H1 (cell line): ENCODE data around the gene ZNF525. TPM values are rescaled to one million over a fixed set of nuclear protein-coding genes. Genes with fewer than 3 reads are reported as not detected.

ENCODE experiments used
- CTCF ChIA-PET: fragments of 300-600 bp; sonication (Branson Sonifier 250); formaldehyde crosslinking; loops from one replicate; lab custom pipeline; 2021; ENCODE audit not compliant: partially characterized antibody; lab: Charles Lee
- POLR2A ChIA-PET: fragments of 300-600 bp; sonication (Branson Sonifier 250); formaldehyde crosslinking; loops from one replicate; lab custom pipeline; 2021; ENCODE audit warnings: inconsistent platforms; ENCODE audit not compliant: partially characterized antibody; lab: Charles Lee
- DNase-seq, 2 experiments: peaks; one replicate each; pipeline versions ENCODE4 v3.0.0 to v3.0.0-alpha.2; 2010 to 2022; ENCODE audit warnings: low spot score in 2 of 2, low read depth in 1 of 2, mixed read lengths in 1 of 2
- FAIRE-seq: peaks from 2 replicates; lab custom pipeline; 2011; peaks lifted over from hg19 to GRCh38; lab: Jason Lieb, UNC
- H2AFZ ChIP-seq: 2 replicates; pipeline ENCODE4 v1.8.1; 2012; ENCODE audit warnings: low read length, inconsistent platforms
- H2AK5ac ChIP-seq: 2 replicates; pipeline ENCODE4 v1.6.1; 2013; ENCODE audit warnings: low read depth, low read length
- H2BK120ac ChIP-seq: replicated peaks from 2 replicates; pipeline ENCODE3; 2013; ENCODE audit warnings: low read depth, low read length, inconsistent platforms
- H2BK12ac ChIP-seq: 2 replicates; pipeline ENCODE4 v1.6.1; 2013; ENCODE audit warnings: low read depth, low read length
- H2BK15ac ChIP-seq: 2 replicates; pipeline ENCODE4 v1.6.1; 2013; ENCODE audit warnings: low read length
- H2BK20ac ChIP-seq: 2 replicates; pipeline ENCODE4 v1.6.1; 2013; ENCODE audit warnings: low read length
- H2BK5ac ChIP-seq: 2 replicates; pipeline ENCODE4 v1.6.1; 2013; ENCODE audit warnings: low read depth, low read length
- H3K14ac ChIP-seq: 2 replicates; pipeline ENCODE4 v1.6.1; 2013; ENCODE audit warnings: inconsistent platforms; ENCODE audit not compliant: insufficient read length
- H3K18ac ChIP-seq: 2 replicates; pipeline ENCODE4 v1.6.1; 2013; ENCODE audit warnings: low read length; ENCODE audit errors: extremely low read depth
- H3K23ac ChIP-seq: 2 replicates; pipeline ENCODE4 v1.6.1; 2013; ENCODE audit warnings: inconsistent platforms; ENCODE audit not compliant: insufficient read length
- H3K23me2 ChIP-seq: 2 replicates; pipeline ENCODE4 v1.6.1; 2013; ENCODE audit warnings: low read depth, low read length
- H3K27ac ChIP-seq: 2 replicates; pipeline ENCODE4 v1.6.1; 2011; ENCODE audit warnings: low read depth, low read length, inconsistent platforms
- H3K27me3 ChIP-seq, 4 experiments: replicated peaks in 1 of 4; 1 replicate in 1 of 4; 2 replicates in 3 of 4; pipeline versions ENCODE4 v1.6.1 to v1.8.1; 2011 to 2013; ENCODE audit warnings: low read length in 3 of 4, mild to moderate bottlenecking in 3 of 4, inconsistent platforms in 2 of 4, mixed read lengths in 2 of 4, moderate library complexity in 1 of 4; ENCODE audit not compliant: control insufficient read depth in 3 of 4, insufficient read depth in 3 of 4; ENCODE audit errors: extremely low read depth in 1 of 4
- H3K36me3 ChIP-seq, 4 experiments: 2 replicates each; pipeline versions ENCODE4 v1.6.1 to v1.8.1; 2011 to 2013; ENCODE audit warnings: mild to moderate bottlenecking in 4 of 4, low read length in 3 of 4, moderate library complexity in 2 of 4, control low read depth in 1 of 4, inconsistent platforms in 1 of 4; ENCODE audit not compliant: insufficient read depth in 4 of 4, control insufficient read depth in 2 of 4
- H3K4ac ChIP-seq: replicated peaks from 2 replicates; pipeline ENCODE3; 2013; ENCODE audit warnings: low read length, low read depth, mixed read lengths, inconsistent platforms; ENCODE audit not compliant: insufficient read length
- H3K4me1 ChIP-seq, 4 experiments: replicated peaks in 1 of 4; 1 replicate in 1 of 4; 2 replicates in 3 of 4; pipeline versions ENCODE4 v1.6.1 to v1.8.1; 2011 to 2013; ENCODE audit warnings: low read length in 3 of 4, inconsistent platforms in 2 of 4, mixed read lengths in 1 of 4; ENCODE audit not compliant: insufficient read depth in 4 of 4, control insufficient read depth in 3 of 4
- H3K4me2 ChIP-seq, 2 experiments: 2 replicates each; pipeline versions ENCODE4 v1.6.1 to v1.8.1; 2011 to 2013; ENCODE audit warnings: low read depth in 2 of 2, low read length in 2 of 2, control low read depth in 1 of 2, inconsistent platforms in 1 of 2, mild to moderate bottlenecking in 1 of 2; ENCODE audit not compliant: insufficient read depth in 1 of 2
- H3K4me3 ChIP-seq, 4 experiments: fragments of 200-600, 300-600 bp in 1 of 4; sonication (generic), shearing (Covaris generic), sonication (Bioruptor Twin) in 1 of 4; 2 replicates each; pipeline versions ENCODE4 v1.5.1 to v1.8.1; 2011 to 2016; ENCODE audit warnings: low read length in 4 of 4, low read depth in 3 of 4, control low read depth in 2 of 4, inconsistent platforms in 2 of 4, mild to moderate bottlenecking in 2 of 4, mixed read lengths in 1 of 4, moderate library complexity in 1 of 4; ENCODE audit not compliant: insufficient read depth in 2 of 4; ENCODE audit errors: extremely low read depth in 1 of 4
- H3K56ac ChIP-seq: replicated peaks from 2 replicates; pipeline ENCODE3; 2013; ENCODE audit warnings: low read depth, mild to moderate bottlenecking, mixed read lengths, low read length, inconsistent platforms; ENCODE audit not compliant: insufficient read length
- H3K79me1 ChIP-seq: 2 replicates; pipeline ENCODE4 v1.6.1; 2013; ENCODE audit warnings: low read depth, low read length, control low read depth
- H3K79me2 ChIP-seq, 2 experiments: 2 replicates each; pipeline versions ENCODE4 v1.6.1 to v1.8.1; 2012 to 2013; ENCODE audit warnings: low read length in 2 of 2, mild to moderate bottlenecking in 2 of 2, inconsistent platforms in 1 of 2; ENCODE audit not compliant: insufficient read depth in 2 of 2, control insufficient read depth in 1 of 2
- H3K9ac ChIP-seq, 4 experiments: replicated peaks in 1 of 4; 1 replicate in 1 of 4; 2 replicates in 3 of 4; pipeline versions ENCODE4 v1.6.1 to v1.8.1; 2011 to 2013; ENCODE audit warnings: low read depth in 3 of 4, low read length in 3 of 4, control low read depth in 2 of 4, mild to moderate bottlenecking in 2 of 4, moderate library complexity in 2 of 4, inconsistent platforms in 1 of 4; ENCODE audit errors: extremely low read depth in 1 of 4
- H3K9me3 ChIP-seq, 2 experiments: 2 replicates each; pipeline versions ENCODE4 v1.6.1 to v1.8.1; 2012 to 2013; ENCODE audit warnings: mild to moderate bottlenecking in 2 of 2, moderate library complexity in 2 of 2, control low read depth in 1 of 2, inconsistent platforms in 1 of 2, low read depth in 1 of 2, low read length in 1 of 2, mixed read lengths in 1 of 2; ENCODE audit not compliant: insufficient read depth in 2 of 2
- H4K20me1 ChIP-seq, 2 experiments: replicated peaks in 1 of 2; 2 replicates each; pipeline versions ENCODE3 to v1.8.1; 2011 to 2013; ENCODE audit warnings: inconsistent platforms in 2 of 2, low read length in 2 of 2, mild to moderate bottlenecking in 1 of 2; ENCODE audit not compliant: insufficient read depth in 2 of 2, control insufficient read depth in 1 of 2
- H4K5ac ChIP-seq: 2 replicates; pipeline ENCODE4 v1.6.1; 2013; ENCODE audit warnings: low read length, low read depth, mixed read lengths, inconsistent platforms; ENCODE audit not compliant: insufficient read length
- H4K8ac ChIP-seq: 2 replicates; pipeline ENCODE4 v1.8.0; 2013; ENCODE audit warnings: mild to moderate bottlenecking, moderate library complexity, low read length, inconsistent platforms; ENCODE audit not compliant: insufficient read depth; ENCODE audit errors: extremely low read depth
- H4K91ac ChIP-seq: replicated peaks from 2 replicates; pipeline ENCODE3; 2013; ENCODE audit warnings: low read length, mixed read lengths, inconsistent platforms; ENCODE audit not compliant: insufficient read length
- ATF3 ChIP-seq: IDR thresholded peaks from 2 replicates; pipeline ENCODE4 v1.6.1; 2011; ENCODE audit warnings: low read depth, mild to moderate bottlenecking, low read length; ENCODE audit not compliant: insufficient read depth
- CBX5 ChIP-seq: fragments of 300-800, 300-1000 bp; sonication (generic); IDR thresholded peaks from 2 replicates; pipeline ENCODE4 v1.7.1; 2016; ENCODE audit warnings: antibody characterized with exemption, low read length, low read depth
- GTF2F1 ChIP-seq: IDR thresholded peaks from 2 replicates; pipeline ENCODE4 v1.6.1; 2012; ENCODE audit warnings: low read depth, low read length, improper control_type of control experiment, borderline replicate concordance
- KDM5A ChIP-seq: fragments of 200-600 bp; IDR thresholded peaks from 2 replicates; pipeline ENCODE4 v1.7.1; 2012; ENCODE audit warnings: mild to moderate bottlenecking, low read length, inconsistent platforms, mixed read lengths
- NRF1 ChIP-seq: IDR thresholded peaks from 2 replicates; pipeline ENCODE4 v1.6.1; 2011; ENCODE audit warnings: mild to moderate bottlenecking, low read depth, low read length, improper control_type of control experiment
- PHF8 ChIP-seq: fragments of 200-600 bp; sonication (generic); conservative IDR thresholded peaks from 2 replicates; pipeline ENCODE4 v1.7.1; 2012; ENCODE audit warnings: low read depth, mild to moderate bottlenecking, inconsistent platforms, low read length, moderate library complexity
- POU5F1 ChIP-seq: IDR thresholded peaks from 2 replicates; pipeline ENCODE4 v1.6.1; 2011; ENCODE audit warnings: low read depth, mild to moderate bottlenecking, low read length, moderate library complexity
- RNF2 ChIP-seq: fragments of 200-900, 300-1000 bp; sonication (generic); IDR thresholded peaks from 2 replicates; pipeline ENCODE4 v1.7.1; 2016; ENCODE audit warnings: borderline replicate concordance, low read depth, mild to moderate bottlenecking, antibody characterized with exemption, low read length; ENCODE audit not compliant: poor library complexity, severe bottlenecking; ENCODE audit errors: missing control alignments
- TAF1 ChIP-seq: IDR thresholded peaks from 2 replicates; pipeline ENCODE4 v1.6.1; 2011; ENCODE audit warnings: mild to moderate bottlenecking, low read depth, low read length
- WGBS, 2 experiments: shearing (Covaris generic) in 1 of 2; methylation state at CpG; one replicate each; pipeline versions ENCODE4 v1.1.6 to v1.1.7; 2013 to 2015; ENCODE audit warnings: low lambda C conversion rate in 2 of 2, mixed read lengths in 2 of 2, inconsistent platforms in 1 of 2, low coverage in 1 of 2, missing lambda C conversion rate in 1 of 2; ENCODE audit not compliant: insufficient replicate concordance in 2 of 2, insufficient coverage in 1 of 2, insufficient read length in 1 of 2; ENCODE audit errors: extremely low coverage in 1 of 2, missing lambda C conversion rate in 1 of 2; 5-methylcytosine and 5-hydroxymethylcytosine counted together
- polyA plus RNA-seq, 7 experiments: library from polyadenylated mRNA; depleted of rRNA in 3 of 7; stranded (reverse) in 5 of 7; unstranded in 2 of 7; fragments of >200 nt in 5 of 7; fragments of 200-250 nt in 2 of 7; gene quantifications; 1 replicate in 5 of 7; 2 replicates in 1 of 7; 4 replicates in 1 of 7; pipeline versions ENCODE4 v1.2.1 to v1.2.3, GENCODE V29; 2011 to 2013; ENCODE audit warnings: missing spikeins in 2 of 7, mixed read lengths in 2 of 7
- total RNA-seq: library from RNA; stranded (reverse); fragmentation: NEBNext Ultra II Directional; extraction: Animal tissue kit (Norgen Biotek cat#: 25700); gene quantifications from 2 replicates; pipeline ENCODE4 v1.2.1, GENCODE V29; 2021
- TF ChIP-seq, protein P1 (sequence below): IDR thresholded peaks from 2 replicates; pipeline ENCODE4 v1.6.1; 2012; ENCODE audit warnings: inconsistent platforms

ZNF525 gene
- total and polyA plus RNA-seq, 2 of the 8 experiments (the other 6 are each of a cell fraction or from before 2014, with no cell fraction given): 8.2 to 63.4 TPM

GRCh38 chr19:53422551-53422950 is 57.0 kb downstream of the ZNF525 start:
- Histone ChIP-seq H2BK5ac (no peak overlapping the region), H3K9me3 (no peaks in the 10 kb centered on the region), H3K23me2 (no peaks in the 10 kb centered on the region), H4K20me1 (no peaks in the 10 kb centered on the region), H3K4me2 (peak overlapping the region in 1 of 2 experiments; percentile 56; a peak in 1 of 4 replicates), H2AK5ac (no peak overlapping the region), H2BK12ac (no peak overlapping the region), H3K79me2 (no peaks in the 10 kb centered on the region), H4K8ac (no peak overlapping the region), H3K18ac (no peak overlapping the region), H4K91ac (no peak overlapping the region), H3K9ac (no peak overlapping the region), H3K23ac (no peak overlapping the region), H3K4me1 (peaks cover 0 to 2% (median 0%) of the 10 kb centered on the region in 4 experiments; a peak in 2 of 7 replicates), H3K27me3 (no peaks in the 10 kb centered on the region), H2BK20ac (no peak overlapping the region), H3K36me3 (no peaks in the 10 kb centered on the region), H3K4me3 (no peak overlapping the region), H2BK15ac (no peak overlapping the region), H3K14ac (no peak overlapping the region), H2BK120ac (no peak overlapping the region), H3K79me1 (no peaks in the 10 kb centered on the region), H2AFZ (no peak overlapping the region), H4K5ac (no peak overlapping the region), H3K27ac (no peak overlapping the region), H3K4ac (no peak overlapping the region), H3K56ac (no peak overlapping the region)
- TF ChIP-seq, protein P1, sequence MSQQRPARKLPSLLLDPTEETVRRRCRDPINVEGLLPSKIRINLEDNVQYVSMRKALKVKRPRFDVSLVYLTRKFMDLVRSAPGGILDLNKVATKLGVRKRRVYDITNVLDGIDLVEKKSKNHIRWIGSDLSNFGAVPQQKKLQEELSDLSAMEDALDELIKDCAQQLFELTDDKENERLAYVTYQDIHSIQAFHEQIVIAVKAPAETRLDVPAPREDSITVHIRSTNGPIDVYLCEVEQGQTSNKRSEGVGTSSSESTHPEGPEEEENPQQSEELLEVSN: no peak
- no peak for TF ChIP-seq RNF2
- TF ChIP-seq PHF8: no peak
- no peak for TF ChIP-seq GTF2F1
- no peak for TF ChIP-seq NRF1
- no peak for TF ChIP-seq TAF1
- no peak for TF ChIP-seq POU5F1
- TF ChIP-seq ATF3: no peak
- no peak for TF ChIP-seq CBX5
- TF ChIP-seq KDM5A: no peak
- 93% methylated on average over 5 of the region's 5 CpGs; no CpG with 5 or more reads in 1 of the 2 experiments for WGBS, 2 experiments
- no peak for DNase-seq
- ChIA-PET CTCF (interaction anchor here (1.0 to 1.8 kb wide), 2 partner anchors 41 to 89 kb away, joined by 4 to 5 read pairs; no protein-coding TSS in a partner anchor), POLR2A (no interaction called here)
- FAIRE-seq: no peak
